ENCODE data around the gene ZNF770. TPM values are rescaled to one million over a fixed set of nuclear protein-coding genes. Genes with fewer than 3 reads are reported as not detected.

The ZNF770 gene
- total and polyA plus RNA-seq, 2 experiments from 2014 or later = 130 to 565 TPM

- no peak for TF ChIP-seq ZNF462 (CRISPR knock-in tag; IDR thresholded peaks at IDR 0.05)
Observed at GRCh38 chr15:35005933-35006332, 17.8 kb upstream of the ZNF770 start (continued).

GRCh38 chr15:35003928-35004327, 15.8 kb upstream of the ZNF770 start:
- no peak for ATAC-seq
- no peak overlapping the region for H3K4me2 ChIP-seq

More at GRCh38 chr15:35003928-35004327, 15.8 kb upstream of the ZNF770 start:
- H3K9me2 ChIP-seq (ENCODE audit: insufficient read depth) = no peaks in the 10 kb centered on the region
- no peaks in the 10 kb centered on the region for H3F3A ChIP-seq (replicated peaks; ENCODE audit: low read depth)
- no peak for DNase-seq (ENCODE audit: low spot score)
- TF ChIP-seq JUNB (IDR thresholded peaks at IDR 0.05; ENCODE audit: unreplicated experiment) = no peak
- no peak for TF ChIP-seq ZNF462 (CRISPR knock-in tag; IDR thresholded peaks at IDR 0.05)
- no peak for TF ChIP-seq ZNF114 (CRISPR knock-in tag; IDR thresholded peaks at IDR 0.05)
- TF ChIP-seq CTCF (conservative IDR thresholded peaks at IDR 0.05; ENCODE audit: low read depth in 2 of 2) = no peak
- no peak for TF ChIP-seq EZH2 (IDR thresholded peaks at IDR 0.05; ENCODE audit: low read depth, unreplicated experiment)
- no peak for TF ChIP-seq CREB1 (CRISPR knock-in tag; IDR thresholded peaks at IDR 0.05; ENCODE audit: low read depth)
- TF ChIP-seq EZH2phosphoT487 (IDR thresholded peaks at IDR 0.05; ENCODE audit: unreplicated experiment) = no peak
- no peaks in the 10 kb centered on the region for H3K79me2 ChIP-seq (replicated peaks; ENCODE audit: insufficient read depth)
- no peaks in the 10 kb centered on the region for H4K20me1 ChIP-seq (replicated peaks; ENCODE audit: insufficient read depth)
- Mint-ChIP-seq H3K36me3 (ENCODE audit: low read depth) (no peaks in the 10 kb centered on the region), H3K4me3 (no peak overlapping the region), H3K4me1 (peaks cover 4% of the 10 kb centered on the region; the same call in 2 of the 3 replicates), H3K27me3 (ENCODE audit: insufficient read depth, low read depth, poor library complexity) (peaks cover 10% of the 10 kb centered on the region), H3K9me3 (no peaks in the 10 kb centered on the region), H3K27ac (no peak overlapping the region)
- H3K4me1 ChIP-seq (ENCODE audit: insufficient read depth) = 0 out of 2 replicates have a peak, but pooled peaks cover 4% of the 10 kb centered on the region
- no peaks in the 10 kb centered on the region for H3K27me3 ChIP-seq (ENCODE audit: insufficient read depth)
- no peak overlapping the region for H3K4me3 ChIP-seq
- no peaks in the 10 kb centered on the region for H3K36me3 ChIP-seq (ENCODE audit: insufficient read depth)
- H3K27ac ChIP-seq (ENCODE audit: low read depth) = no peak overlapping the region
- H2AFZ ChIP-seq = no peak overlapping the region
